Lung (tissue), 12 donors: ENCODE results near the gene PIEZO1. TPM values are rescaled to one million over a fixed set of nuclear protein-coding genes. Genes with fewer than 3 reads are reported as not detected.
"Not testable (repeated sequence)": the region's sequence is repeated elsewhere in the genome, so short reads cannot be mapped to it uniquely, and the experiment has no call there.

ENCODE experiments used
- ATAC-seq: fragments of 200-7000 bp; cut with Tn5 transposase; one replicate; pipeline ENCODE4 v1.9.1; 2020; ENCODE audit warnings: moderate number of reproducible peaks; ENCODE audit not compliant: insufficient read depth, low FRiP score
- DNase-seq, 3 donors: peaks; one replicate each; pipeline ENCODE4 v3.0.0-alpha.2; 2013 to 2017
- H3K27ac ChIP-seq, 2 donors: one replicate each; pipeline ENCODE4 v1.5.1; 2013; ENCODE audit warnings: mild to moderate bottlenecking in 2 of 2, moderate library complexity in 2 of 2, control low read depth in 1 of 2, inconsistent platforms in 1 of 2, low read depth in 1 of 2, low read length in 1 of 2
- H3K27me3 ChIP-seq, 3 donors: one replicate each; pipeline ENCODE4 v1.5.1; 2013; ENCODE audit warnings: low read length in 2 of 3; ENCODE audit not compliant: control insufficient read depth in 3 of 3, insufficient read depth in 3 of 3
- H3K36me3 ChIP-seq, 4 donors: one replicate each; pipeline ENCODE4 v1.5.1; 2013; ENCODE audit warnings: low read length in 4 of 4, mild to moderate bottlenecking in 1 of 4, moderate library complexity in 1 of 4; ENCODE audit not compliant: control insufficient read depth in 4 of 4, insufficient read depth in 4 of 4
- H3K4me1 ChIP-seq, 5 donors: one replicate each; pipeline ENCODE4 v1.5.1; 2013; ENCODE audit warnings: low read length in 5 of 5, mild to moderate bottlenecking in 2 of 5, moderate library complexity in 1 of 5; ENCODE audit not compliant: control insufficient read depth in 5 of 5, insufficient read depth in 5 of 5
- H3K4me3 ChIP-seq: one replicate; pipeline ENCODE4 v1.5.1; 2013; ENCODE audit warnings: mild to moderate bottlenecking, control low read depth, moderate library complexity
- H3K9ac ChIP-seq, 2 donors: one replicate each; pipeline ENCODE4 v1.5.1; 2013; ENCODE audit warnings: low read length in 2 of 2, control low read depth in 1 of 2; ENCODE audit not compliant: insufficient read depth in 1 of 2
- H3K9me3 ChIP-seq, 4 donors: one replicate each; pipeline ENCODE4 v1.5.1; 2013; ENCODE audit warnings: low read length in 3 of 4, mild to moderate bottlenecking in 1 of 4, moderate library complexity in 1 of 4; ENCODE audit not compliant: control insufficient read depth in 4 of 4, insufficient read depth in 3 of 4
- CTCF ChIP-seq: IDR thresholded peaks from 2 replicates; pipeline ENCODE4 v1.5.1; 2012; ENCODE audit warnings: mild to moderate bottlenecking; ENCODE audit errors: control extremely low read depth, extremely low read depth
- WGBS, 2 donors: extraction: QIAGEN DNeasy Blood & Tissue Kit; methylation state at CpG; one replicate each; pipeline ENCODE4 v1.1.7; 2013; 5-methylcytosine and 5-hydroxymethylcytosine counted together
- polyA plus RNA-seq, 2 donors: library from polyadenylated mRNA; stranded (reverse); fragments of 200-250 nt; gene quantifications; one replicate each; pipeline ENCODE4 v1.2.1, GENCODE V29; 2013
- total RNA-seq, 2 donors: library from RNA; depleted of rRNA in 1 of 2; stranded (reverse); fragments of >200 nt in 1 of 2; gene quantifications; one replicate each; pipeline ENCODE4 v1.2.1, GENCODE V29; 2014 to 2021
- donor health status: control.
- donor health status: control.
- donor health status: Bipolar disorder and iron deficiency.
- donor health status: healthy.
- donor health status: DM: yes; HTN: yes; CAD: no.

PIEZO1 gene
- total and polyA plus RNA-seq, 4 donors, result 113 to 207 (median 190) TPM

DNA sequence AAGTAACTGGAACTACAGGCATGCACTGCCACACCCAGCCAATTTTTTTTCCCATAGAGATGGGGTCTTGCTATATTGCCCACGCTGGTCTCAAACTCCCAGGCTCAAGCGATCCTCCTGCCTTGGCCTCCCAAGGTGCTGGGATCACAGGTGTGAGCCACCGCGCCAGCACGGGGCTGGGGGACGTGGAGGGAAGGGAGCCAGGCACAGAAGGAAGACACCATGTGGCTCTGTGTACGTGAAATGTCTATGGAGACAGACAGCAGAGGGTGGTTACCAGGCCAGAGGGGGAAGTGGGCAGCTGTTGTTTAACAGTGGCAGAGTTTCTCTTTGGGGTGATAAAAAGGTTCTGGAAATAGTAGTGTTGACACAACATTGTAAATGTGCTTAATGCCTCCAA, 4.6 kb upstream of the PIEZO1 start:
- Histone ChIP-seq H3K27ac (no peak overlapping the region), H3K4me1 (no peaks in the 10 kb centered on the region), H3K27me3 (peaks cover 0 to 3% (median 0%) of the 10 kb centered on the region in 3 donors), H3K36me3 (no peaks in the 10 kb centered on the region), H3K9me3 (no peaks in the 10 kb centered on the region), H3K4me3 (no peak overlapping the region), H3K9ac (no peak overlapping the region)
- WGBS, 2 donors, result 55 to 56% methylated on average over 7 of the region's 7 CpGs
- ATAC-seq (no peak), DNase-seq (no peak)
- no peak for TF ChIP-seq CTCF

GRCh38 chr16:88788749-88789148, 3.7 kb upstream of the PIEZO1 start:
- not testable (repeated sequence) for H3K4me1 ChIP-seq

GRCh38 chr16:88787579-88788314, 2.7 kb upstream of the PIEZO1 start:
- Histone ChIP-seq H3K27me3 (peaks cover 0 to 3% (median 0%) of the 10 kb centered on the region in 3 donors), H3K4me1 (peaks cover 0 to 11% (median 0%) of the 10 kb centered on the region in 5 donors), H3K27ac (no peak overlapping the region), H3K9ac (no peak overlapping the region), H3K9me3 (no peaks in the 10 kb centered on the region), H3K4me3 (no peak overlapping the region), H3K36me3 (no peaks in the 10 kb centered on the region)
- WGBS, 2 donors, result 92% methylated on average over 11 of the region's 11 CpGs
- ATAC-seq (no peak), DNase-seq (no peak)
- TF ChIP-seq CTCF, result no peak

More at GRCh38 chr16:88788749-88789148, 3.7 kb upstream of the PIEZO1 start:
- not testable (repeated sequence) for ATAC-seq, DNase-seq, H3K36me3 ChIP-seq, H3K4me3 ChIP-seq, H3K9me3 ChIP-seq, H3K27ac ChIP-seq, H3K9ac ChIP-seq, H3K27me3 ChIP-seq
- WGBS, 2 donors, result 96 to 98% methylated on average over 8 of the region's 8 CpGs

- DNase-seq (no peak), ATAC-seq (peak; percentile 21)
- peaks cover 0 to 2% (median 0%) of the 10 kb centered on the region in 4 donors for H3K36me3 ChIP-seq
- no peaks in the 10 kb centered on the region for H3K27me3 ChIP-seq
- H3K4me3 ChIP-seq, result peak overlapping the region; percentile 81
- no peak overlapping the region for H3K9ac ChIP-seq
- H3K9me3 ChIP-seq, result no peaks in the 10 kb centered on the region
- peaks cover 0 to 22% (median 19%) of the 10 kb centered on the region in 5 donors for H3K4me1 ChIP-seq
- peak overlapping the region; percentile 79 to 96 for H3K27ac ChIP-seq
- no peak for TF ChIP-seq CTCF
- 0% methylated on average over 9 to 32 of the region's 32 CpGs for WGBS, 2 donors
Measured at GRCh38 chr16:88784856-88785105, 239 bp downstream of the PIEZO1 start.
